HEK293 (cell line): Measurements from ENCODE around the gene PAF1.
A peak's percentile ranks its signal among the peaks of the same experiment; 100 is the strongest.

Experiments used
- CTCF ChIA-PET: fragments of 350-600 bp; formaldehyde crosslinking; extraction: SDS; loops from one replicate; lab custom pipeline; 2021; ENCODE audit warnings: antibody characterized with exemption; lab: Yijun Ruan, JAX
- POLR2A ChIA-PET: fragments of 300-600 bp; formaldehyde crosslinking; extraction: SDS; loops from one replicate; lab custom pipeline; 2020; ENCODE audit warnings: antibody characterized with exemption, inconsistent platforms; lab: Yijun Ruan, JAX
- H3K27ac ChIP-seq: fragments of 200-500 bp; sonication (Bioruptor generic); 2 replicates; pipeline ENCODE4 v1.5.1; 2014; ENCODE audit warnings: low read depth, low read length, control low read depth, inconsistent platforms; ENCODE audit errors: extremely low read depth
- H3K36me3 ChIP-seq, 2 experiments: fragments of 200-500 bp in 1 of 2; sonication (Bioruptor generic) in 1 of 2; 1 replicate in 1 of 2; 2 replicates in 1 of 2; pipeline ENCODE4 v1.5.1; 2014 to 2017; ENCODE audit warnings: inconsistent platforms in 2 of 2, low read length in 2 of 2; ENCODE audit not compliant: control insufficient read depth in 2 of 2, insufficient read depth in 1 of 2
- H3K4me1 ChIP-seq: fragments of 200-500 bp; sonication (Bioruptor generic); 2 replicates; pipeline ENCODE4 v1.5.1; 2014; ENCODE audit warnings: mild to moderate bottlenecking, low read length, inconsistent platforms; ENCODE audit not compliant: control insufficient read depth, insufficient read depth
- H3K4me3 ChIP-seq: 2 replicates; pipeline ENCODE4 v1.5.1; 2011; ENCODE audit warnings: low read depth, mild to moderate bottlenecking, control low read depth, low read length, moderate library complexity
- H3K9me3 ChIP-seq: fragments of 200-500 bp; sonication (Bioruptor generic); 2 replicates; pipeline ENCODE4 v1.5.1; 2014; ENCODE audit warnings: low read depth, low read length, inconsistent platforms; ENCODE audit not compliant: control insufficient read depth, insufficient read depth
- BCL6B ChIP-seq: fragments of 450-650 bp; formaldehyde crosslinking; IDR thresholded peaks from 2 replicates; pipeline ENCODE4 v1.5.1; 2017; ENCODE audit warnings: missing biosample characterization, missing genetic modification characterization
- EGR2 ChIP-seq: fragments of 450-650 bp; formaldehyde crosslinking; IDR thresholded peaks from 2 replicates; pipeline ENCODE4 v1.5.1; 2016; ENCODE audit warnings: low read depth, missing biosample characterization, missing genetic modification characterization
- FEZF1 ChIP-seq: fragments of 450-650 bp; formaldehyde crosslinking; IDR thresholded peaks from 2 replicates; pipeline ENCODE4 v1.5.1; 2016; ENCODE audit warnings: missing biosample characterization, missing genetic modification characterization
- GFI1B ChIP-seq: fragments of 450-650 bp; formaldehyde crosslinking; IDR thresholded peaks from 2 replicates; pipeline ENCODE4 v1.5.1; 2016; ENCODE audit warnings: missing biosample characterization, missing genetic modification characterization
- KLF17 ChIP-seq: fragments of 450-650 bp; formaldehyde crosslinking; IDR thresholded peaks from 2 replicates; pipeline ENCODE4 v1.5.1; 2016; ENCODE audit warnings: missing biosample characterization, missing genetic modification characterization
- KLF7 ChIP-seq: fragments of 450-650 bp; formaldehyde crosslinking; IDR thresholded peaks from 2 replicates; pipeline ENCODE4 v1.5.1; 2016; ENCODE audit warnings: missing biosample characterization, missing genetic modification characterization, borderline replicate concordance
- KLF9 ChIP-seq: fragments of 450-650 bp; formaldehyde crosslinking; IDR thresholded peaks from 2 replicates; pipeline ENCODE4 v1.5.1; 2016; ENCODE audit warnings: missing biosample characterization, missing genetic modification characterization, low read depth
- SP3 ChIP-seq: fragments of 450-650 bp; formaldehyde crosslinking; IDR thresholded peaks from 2 replicates; pipeline ENCODE4 v1.5.1; 2016; ENCODE audit warnings: missing biosample characterization, missing genetic modification characterization
- ZBTB48 ChIP-seq: fragments of 450-650 bp; formaldehyde crosslinking; IDR thresholded peaks from 2 replicates; pipeline ENCODE4 v1.5.1; 2016; ENCODE audit warnings: missing biosample characterization, missing genetic modification characterization
- ZBTB7A ChIP-seq: fragments of 450-650 bp; formaldehyde crosslinking; IDR thresholded peaks from 2 replicates; pipeline ENCODE4 v1.5.1; 2016; ENCODE audit warnings: low read depth, missing biosample characterization, missing genetic modification characterization
- ZFHX2 ChIP-seq: fragments of 450-650 bp; formaldehyde crosslinking; conservative IDR thresholded peaks from 2 replicates; pipeline ENCODE4 v1.5.1; 2016; ENCODE audit warnings: missing biosample characterization, missing genetic modification characterization
- ZIC2 ChIP-seq: fragments of 450-650 bp; formaldehyde crosslinking; IDR thresholded peaks from 2 replicates; pipeline ENCODE4 v1.5.1; 2016; ENCODE audit warnings: missing biosample characterization, missing genetic modification characterization
- ZNF10 ChIP-seq: fragments of 450-650 bp; formaldehyde crosslinking; IDR thresholded peaks from 2 replicates; pipeline ENCODE4 v1.5.1; 2017; ENCODE audit warnings: missing biosample characterization, missing genetic modification characterization
- ZNF112 ChIP-seq: fragments of 450-650 bp; formaldehyde crosslinking; IDR thresholded peaks from 2 replicates; pipeline ENCODE4 v1.5.0; 2017; ENCODE audit warnings: missing biosample characterization, missing genetic modification characterization
- ZNF148 ChIP-seq: fragments of 450-650 bp; formaldehyde crosslinking; IDR thresholded peaks from 2 replicates; pipeline ENCODE4 v1.5.0; 2017; ENCODE audit warnings: missing biosample characterization, missing genetic modification characterization, borderline replicate concordance
- ZNF169 ChIP-seq: fragments of 450-650 bp; formaldehyde crosslinking; IDR thresholded peaks from 2 replicates; pipeline ENCODE4 v1.5.1; 2016; ENCODE audit warnings: missing biosample characterization, missing genetic modification characterization
- ZNF19 ChIP-seq: fragments of 450-650 bp; formaldehyde crosslinking; IDR thresholded peaks from 2 replicates; pipeline ENCODE4; 2016; ENCODE audit warnings: missing biosample characterization, missing genetic modification characterization, low read depth
- ZNF221 ChIP-seq: fragments of 450-650 bp; formaldehyde crosslinking; IDR thresholded peaks from 2 replicates; pipeline ENCODE4 v1.5.1; 2017; ENCODE audit warnings: missing biosample characterization, missing genetic modification characterization, borderline replicate concordance
- ZNF248 ChIP-seq: fragments of 450-650 bp; formaldehyde crosslinking; IDR thresholded peaks from 2 replicates; pipeline ENCODE4 v1.5.1; 2017; ENCODE audit warnings: missing biosample characterization, missing genetic modification characterization
- ZNF26 ChIP-seq: fragments of 450-650 bp; formaldehyde crosslinking; IDR thresholded peaks from 2 replicates; pipeline ENCODE4 v1.5.1; 2016; ENCODE audit warnings: missing biosample characterization, missing genetic modification characterization
- ZNF366 ChIP-seq: fragments of 450-650 bp; formaldehyde crosslinking; conservative IDR thresholded peaks from 2 replicates; pipeline ENCODE4 v1.5.1; 2016; ENCODE audit warnings: missing biosample characterization, missing genetic modification characterization
- ZNF423 ChIP-seq: fragments of 450-650 bp; formaldehyde crosslinking; IDR thresholded peaks from 2 replicates; pipeline ENCODE4 v1.5.1; 2016; ENCODE audit warnings: missing biosample characterization, missing genetic modification characterization
- ZNF629 ChIP-seq: fragments of 450-650 bp; formaldehyde crosslinking; IDR thresholded peaks from 2 replicates; pipeline ENCODE4 v1.5.1; 2017; ENCODE audit warnings: missing biosample characterization, missing genetic modification characterization
- ZNF785 ChIP-seq: fragments of 450-650 bp; formaldehyde crosslinking; IDR thresholded peaks from 2 replicates; pipeline ENCODE4 v1.5.1; 2016; ENCODE audit warnings: missing biosample characterization, missing genetic modification characterization
- ZNF830 ChIP-seq: fragments of 450-650 bp; IDR thresholded peaks from 2 replicates; pipeline ENCODE4 v1.5.0; 2018; ENCODE audit warnings: missing biosample characterization, missing genetic modification characterization, low read depth, mild to moderate bottlenecking, moderate library complexity

Gene PAF1

GRCh38 chr19:39411081-39411831, 20.4 kb upstream of the PAF1 start (continued):
- 0 out of 2 replicates have a peak, but pooled peaks have one; percentile 20 for TF ChIP-seq KLF9
- TF ChIP-seq ZNF112 (tag by site-specific recombination): no peak
- no peak for TF ChIP-seq ZNF629 (tag by site-specific recombination)

- peaks cover 44% of the 10 kb centered on the region for H3K4me1 ChIP-seq
- H3K9me3 ChIP-seq: no peaks in the 10 kb centered on the region
- ChIA-PET CTCF (interaction anchor here (0.9 to 2.4 kb wide), 15 partner anchors 10 to 288 kb away, joined by 3 to 144 read pairs (median 6); partner anchors contain the start of genes EID2, MED29, PAF1 and RPS16), POLR2A (interaction anchor here (2.2 to 2.4 kb wide), 4 partner anchors 8 to 25 kb away, joined by 14 to 57 read pairs (median 30); partner anchors contain the start of genes MED29, PAF1 and RPS16)
- no peak overlapping the region for H3K4me3 ChIP-seq
- peaks cover 12% of the 10 kb centered on the region in 2 experiments; a peak in 2 of 3 replicates for H3K36me3 ChIP-seq
- peak overlapping the region; percentile 89; the same call in 1 of the 2 replicates for H3K27ac ChIP-seq
- peak; percentile 45; the same call in 1 of the 2 replicates for TF ChIP-seq ZBTB7A (tag by site-specific recombination)
- no peak for TF ChIP-seq ZNF248 (tag by site-specific recombination)
- TF ChIP-seq KLF7: no peak
- no peak for TF ChIP-seq ZNF830 (tag by site-specific recombination)
- TF ChIP-seq ZNF169 (tag by site-specific recombination): peak; percentile 45; the same call in 1 of the 2 replicates
- no peak for TF ChIP-seq ZNF10 (tag by site-specific recombination)
- TF ChIP-seq ZFHX2 (tag by site-specific recombination): no peak
- TF ChIP-seq ZNF785 (tag by site-specific recombination): peak; percentile 30; the same call in 1 of the 2 replicates
Measured at GRCh38 chr19:39410831-39411080, 19.9 kb upstream of the PAF1 start.

- CTCF ChIA-PET: interaction anchor here (0.7 to 4.6 kb wide), 3 partner anchors 9 to 43 kb away, joined by 4 to 63 read pairs (median 41); no protein-coding TSS in a partner anchor
- H3K36me3 ChIP-seq: peaks cover 6 to 8% of the 10 kb centered on the region in 2 experiments; a peak in 2 of 3 replicates
- POLR2A ChIA-PET: interaction anchor here (4.5 to 11.2 kb wide), 2 partner anchors 12 to 19 kb away, joined by 56 to 175 read pairs; partner anchors contain the start of genes MED29 and PAF1
- peaks cover 44% of the 10 kb centered on the region for H3K4me1 ChIP-seq
- H3K4me3 ChIP-seq: peak overlapping the region; percentile 51
- H3K9me3 ChIP-seq: no peaks in the 10 kb centered on the region
- peak overlapping the region; percentile 89 for H3K27ac ChIP-seq
- 0 out of 2 replicates have a peak, but pooled peaks have one; percentile 77 for TF ChIP-seq ZNF221
- no peak for TF ChIP-seq ZNF19 (tag by site-specific recombination)
- TF ChIP-seq ZNF366 (tag by site-specific recombination): peak; percentile 100
- TF ChIP-seq ZFHX2 (tag by site-specific recombination): peak; percentile 96
- TF ChIP-seq ZNF423 (tag by site-specific recombination): no peak
- TF ChIP-seq ZBTB48 (tag by site-specific recombination): peak; percentile 85; the same call in 1 of the 2 replicates
- peak; percentile 97 for TF ChIP-seq KLF17 (tag by site-specific recombination)
- TF ChIP-seq FEZF1 (tag by site-specific recombination): peak; percentile 80
- TF ChIP-seq BCL6B (tag by site-specific recombination): no peak
- 0 out of 2 replicates have a peak, but pooled peaks have one; percentile 5 for TF ChIP-seq GFI1B (tag by site-specific recombination)
- TF ChIP-seq EGR2 (tag by site-specific recombination): peak; percentile 99
- TF ChIP-seq SP3 (tag by site-specific recombination): peak; percentile 91
- no peak for TF ChIP-seq ZNF26 (tag by site-specific recombination)
- peak; percentile 27 for TF ChIP-seq ZIC2 (tag by site-specific recombination)
- TF ChIP-seq ZNF148 (tag by site-specific recombination): peak; percentile 97
- TF ChIP-seq ZNF248 (tag by site-specific recombination): peak; percentile 95
Measured at GRCh38 chr19:39410017-39410830, 19.3 kb upstream of the PAF1 start.
